Psoas muscle (tissue), 8 donors: ENCODE data around the gene HEG1. TPM values are rescaled to one million over a fixed set of nuclear protein-coding genes. Genes with fewer than 3 reads are reported as not detected.

ENCODE experiments used
- ATAC-seq, 4 donors: fragments of 200-7000 bp; cut with Tn5 transposase; one replicate each; pipeline ENCODE4 v1.9.1; 2020; ENCODE audit warnings: moderate library complexity in 3 of 4, mild to moderate bottlenecking in 2 of 4
- DNase-seq, 2 donors: peaks; one replicate each; pipeline ENCODE4 v3.0.0-alpha.2; 2020
- H3K27ac ChIP-seq: fragments of 200-600 bp; one replicate; pipeline ENCODE4 v1.8.0; 2022
- H3K27me3 ChIP-seq, 3 donors: fragments of 200-600 bp in 1 of 3; one replicate each; pipeline versions ENCODE4 v1.6.1 to v1.8.0; 2013 to 2022; ENCODE audit warnings: low read length in 2 of 3, mild to moderate bottlenecking in 2 of 3, moderate library complexity in 1 of 3; ENCODE audit not compliant: insufficient read depth in 3 of 3
- H3K36me3 ChIP-seq, 2 donors: fragments of 200-600 bp in 1 of 2; one replicate each; pipeline versions ENCODE4 v1.6.1 to v1.8.0; 2013 to 2022; ENCODE audit warnings: low read depth in 1 of 2, mild to moderate bottlenecking in 1 of 2, moderate library complexity in 1 of 2; ENCODE audit not compliant: insufficient read depth in 1 of 2
- H3K4me1 ChIP-seq: fragments of 200-600 bp; one replicate; pipeline ENCODE4 v1.8.0; 2022
- H3K4me3 ChIP-seq: fragments of 200-600 bp; one replicate; pipeline ENCODE4 v1.8.0; 2022; ENCODE audit warnings: mild to moderate bottlenecking
- H3K9me3 ChIP-seq: fragments of 200-600 bp; one replicate; pipeline ENCODE4 v1.8.0; 2022
- WGBS, 3 donors: extraction: QIAGEN DNeasy Blood & Tissue Kit; methylation state at CpG; one replicate each; pipeline versions ENCODE4 v1.1.6 to v1.1.7; 2013; 5-methylcytosine and 5-hydroxymethylcytosine counted together
- intact Hi-C, 2 donors: fragments of 100-400 bp; cut with DNase I; formaldehyde crosslinking; loops; one replicate each; pipeline versions ENCODE4 v1.11.0 to v1.14.2; 2022
- polyA plus RNA-seq, 3 donors: library from polyadenylated mRNA; stranded (reverse); fragments of 200-250 nt; gene quantifications; one replicate each; pipeline ENCODE4 v1.2.3, GENCODE V29; 2013
- total RNA-seq, 4 donors: library from RNA; stranded (reverse); fragmentation: NEBNext Ultra II Directional in 2 of 4; extraction: Animal tissue kit (Norgen Biotek cat#: 25700) in 2 of 4; gene quantifications; one replicate each; pipeline versions ENCODE4 v1.2.1 to v1.2.4, GENCODE V29; 2021 to 2023
- TF ChIP-seq, protein P1 (sequence below): fragments of 200-600 bp; IDR thresholded peaks from one replicate; pipeline ENCODE4 v1.8.0; 2022; ENCODE audit warnings: antibody characterized with exemption
- donor health status: healthy with polysubstance abuse.
- donor health status: DM: no; HTN: no; CAD: no; lungs with moderate emphysema.
- donor health status: Bipolar disorder and iron deficiency.
- donor health status: healthy.
- donor health status: DM: yes; HTN: yes; CAD: no.
- donor health status: DM: no; HTN: no; CAD: no.
- donor health status: DM: no; HTN: no; CAD: no.
- donor health status: DM: yes; HTN: yes; CAD: no.

HEG1 gene
- total and polyA plus RNA-seq, 7 donors: 3.2 to 38.7 (median 11.7) TPM

DNA sequence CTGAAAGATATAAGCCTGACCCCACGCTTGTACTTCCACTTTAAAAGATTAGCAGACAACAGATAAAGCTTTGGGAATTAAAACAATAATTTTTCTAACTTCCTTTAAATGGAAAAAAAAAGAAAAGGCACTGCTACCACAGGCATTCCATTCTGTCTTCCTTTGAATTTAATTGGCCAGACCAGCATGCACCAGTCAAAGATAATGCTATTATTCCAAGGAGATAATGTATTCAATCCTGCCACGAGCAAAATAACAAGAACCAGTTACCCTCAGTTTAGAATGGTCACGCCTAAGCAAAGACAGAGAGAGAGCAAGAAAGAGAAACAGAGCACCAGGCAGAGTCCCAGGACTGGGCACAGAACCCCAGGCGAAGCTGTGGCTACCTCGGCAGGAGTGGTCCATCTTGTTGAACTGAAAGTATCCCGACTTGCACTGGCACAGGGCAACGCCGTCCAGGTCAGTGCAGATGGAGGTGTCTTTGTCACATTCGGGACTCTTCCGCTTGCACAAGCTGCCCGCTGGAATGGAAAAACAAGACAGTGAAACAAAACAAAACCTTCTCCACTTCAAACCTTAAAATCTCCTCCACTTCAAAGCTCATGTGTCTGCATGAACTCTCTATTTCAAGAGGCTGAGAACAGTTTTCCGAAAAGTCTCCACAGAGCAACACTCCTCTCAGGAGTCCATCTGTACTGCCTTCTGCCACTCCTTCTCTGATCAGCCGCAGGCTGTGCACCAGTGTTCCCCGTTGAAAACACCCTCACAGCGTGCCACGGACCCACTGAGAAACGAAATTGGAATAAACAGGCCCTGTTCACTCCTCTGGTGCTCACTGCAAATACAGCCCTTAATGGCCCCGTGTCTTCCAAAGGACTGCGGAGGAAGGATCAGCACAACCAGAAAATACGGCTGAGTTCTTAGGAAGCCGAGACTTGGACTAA, 58.2 kb downstream of the HEG1 start:
- peaks cover 14% of the 10 kb centered on the region for H3K4me1 ChIP-seq
- no peak overlapping the region for H3K27ac ChIP-seq
- 91 to 94% (median 93%) methylated on average over 21 of the region's 21 CpGs for WGBS, 3 donors
- ATAC-seq (no peak), DNase-seq (no peak)
- H3K4me3 ChIP-seq: no peak overlapping the region
- peaks cover 0 to 69% of the 10 kb centered on the region in 2 donors for H3K36me3 ChIP-seq
- TF ChIP-seq, protein P1, sequence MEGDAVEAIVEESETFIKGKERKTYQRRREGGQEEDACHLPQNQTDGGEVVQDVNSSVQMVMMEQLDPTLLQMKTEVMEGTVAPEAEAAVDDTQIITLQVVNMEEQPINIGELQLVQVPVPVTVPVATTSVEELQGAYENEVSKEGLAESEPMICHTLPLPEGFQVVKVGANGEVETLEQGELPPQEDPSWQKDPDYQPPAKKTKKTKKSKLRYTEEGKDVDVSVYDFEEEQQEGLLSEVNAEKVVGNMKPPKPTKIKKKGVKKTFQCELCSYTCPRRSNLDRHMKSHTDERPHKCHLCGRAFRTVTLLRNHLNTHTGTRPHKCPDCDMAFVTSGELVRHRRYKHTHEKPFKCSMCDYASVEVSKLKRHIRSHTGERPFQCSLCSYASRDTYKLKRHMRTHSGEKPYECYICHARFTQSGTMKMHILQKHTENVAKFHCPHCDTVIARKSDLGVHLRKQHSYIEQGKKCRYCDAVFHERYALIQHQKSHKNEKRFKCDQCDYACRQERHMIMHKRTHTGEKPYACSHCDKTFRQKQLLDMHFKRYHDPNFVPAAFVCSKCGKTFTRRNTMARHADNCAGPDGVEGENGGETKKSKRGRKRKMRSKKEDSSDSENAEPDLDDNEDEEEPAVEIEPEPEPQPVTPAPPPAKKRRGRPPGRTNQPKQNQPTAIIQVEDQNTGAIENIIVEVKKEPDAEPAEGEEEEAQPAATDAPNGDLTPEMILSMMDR: no peak
- H3K9me3 ChIP-seq: no peaks in the 10 kb centered on the region
- H3K27me3 ChIP-seq: no peaks in the 10 kb centered on the region
- intact Hi-C loops: loop anchor here (2.0 to 10.0 kb wide), 3 partner anchors 167 to 587 kb away; no protein-coding TSS in a partner anchor

DNA sequence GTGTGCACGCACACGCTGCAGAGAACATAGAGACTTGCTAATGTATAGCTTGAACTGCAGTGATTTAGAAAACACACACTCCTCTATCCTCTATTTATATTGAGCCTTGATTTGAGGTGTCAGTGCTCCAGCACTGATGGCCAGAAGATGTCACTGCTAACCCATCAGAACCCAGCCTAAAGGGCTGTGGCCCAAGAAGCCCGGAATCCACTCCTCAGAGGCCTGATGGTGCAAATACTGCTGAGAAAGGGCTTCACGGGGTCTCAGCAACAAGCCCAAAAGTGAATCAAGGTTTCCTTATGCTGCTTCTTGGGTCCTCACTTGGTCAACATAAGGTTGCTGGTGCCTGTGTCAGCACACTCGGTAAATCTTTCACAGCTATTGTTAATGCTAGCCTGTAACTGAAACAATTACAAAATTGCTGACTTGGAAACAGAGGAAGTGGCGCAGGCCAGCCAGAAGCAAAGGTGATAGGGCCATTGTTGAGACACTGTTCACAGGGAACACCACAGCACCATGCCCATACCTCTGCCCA, 60.3 kb downstream of the HEG1 start:
- 45 to 53% (median 45%) methylated on average over 6 of the region's 6 CpGs for WGBS, 3 donors
- DNase-seq: peak; percentile 55 to 72

DNA sequence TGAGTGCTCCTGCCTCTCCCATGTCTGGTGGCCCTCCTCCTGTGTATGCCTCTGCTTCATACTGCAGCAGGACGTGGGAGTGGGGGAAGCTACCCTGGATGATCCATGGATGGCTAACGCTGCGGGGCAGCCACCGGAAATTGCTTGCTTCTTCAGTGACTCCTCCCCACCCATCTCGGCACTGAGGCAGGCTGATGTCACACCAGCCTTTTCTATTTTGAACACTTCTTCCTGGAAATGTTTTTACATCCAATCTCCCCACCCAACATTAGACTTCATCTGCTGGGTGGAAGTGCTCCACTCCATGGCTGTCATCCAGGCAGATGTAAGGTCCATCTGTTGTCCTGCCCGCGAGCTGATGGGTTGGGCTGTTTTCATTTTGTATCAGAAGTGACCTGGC, 62.3 kb downstream of the HEG1 start:
- ATAC-seq (peak in 3 of 4 donors; percentile 14 to 36 (median 27)), DNase-seq (peak; percentile 54 to 58)
- peaks cover 9% of the 10 kb centered on the region for H3K4me1 ChIP-seq
- no peak overlapping the region for H3K4me3 ChIP-seq
- WGBS, 3 donors: 49 to 59% (median 58%) methylated on average over 7 of the region's 7 CpGs
- H3K27me3 ChIP-seq: no peaks in the 10 kb centered on the region
- H3K27ac ChIP-seq: peak overlapping the region; percentile 16
- intact Hi-C loops: loop anchor here (2.0 to 10.0 kb wide), 3 partner anchors 171 to 591 kb away; no protein-coding TSS in a partner anchor
- H3K9me3 ChIP-seq: no peaks in the 10 kb centered on the region
- TF ChIP-seq, protein P1: no peak
- peaks cover 4 to 67% of the 10 kb centered on the region in 2 donors for H3K36me3 ChIP-seq

More for the DNA sequence above, 60.3 kb downstream of the HEG1 start:
- Histone ChIP-seq H3K27ac (peak overlapping the region; percentile 9), H3K9me3 (no peaks in the 10 kb centered on the region), H3K4me3 (no peak overlapping the region), H3K36me3 (peaks cover 4 to 62% of the 10 kb centered on the region in 2 donors), H3K4me1 (peaks cover 9% of the 10 kb centered on the region), H3K27me3 (no peaks in the 10 kb centered on the region)
- TF ChIP-seq, protein P1: peak; percentile 83
- intact Hi-C loops: loop anchor here (1.0 to 10.0 kb wide), 3 partner anchors 169 to 589 kb away; no protein-coding TSS in a partner anchor
- ATAC-seq: peak; percentile 87 to 96 (median 92)

- no peak overlapping the region for H3K4me3 ChIP-seq
- WGBS, 3 donors: 92 to 98% (median 96%) methylated on average over 5 of the region's 5 CpGs
- H3K27me3 ChIP-seq: no peaks in the 10 kb centered on the region
- ATAC-seq (no peak), DNase-seq (no peak)
- H3K36me3 ChIP-seq: peaks cover 4 to 62% of the 10 kb centered on the region in 2 donors
- no peaks in the 10 kb centered on the region for H3K9me3 ChIP-seq
- H3K4me1 ChIP-seq: peaks cover 9% of the 10 kb centered on the region
- TF ChIP-seq, protein P1: no peak
- H3K27ac ChIP-seq: no peak overlapping the region
- intact Hi-C loops: loop anchor here (2.0 to 10.0 kb wide), 3 partner anchors 173 to 593 kb away; no protein-coding TSS in a partner anchor
These were observed 63.8 kb downstream of the HEG1 start for GRCh38 chr3:124992041-124992440.
